Stimulated activated CD4-positive, alpha-beta T cell treated with anti-CD3 and anti-CD28 coated beads, Interleukin-15, amount 100 ng/mL, for 24 hours (primary cell): Measurements from ENCODE around the gene TREX2.

ENCODE experiments used
- DNase-seq: peaks from one replicate; pipeline ENCODE4 v3.0.0-alpha.2; 2020

Gene TREX2, protein sequence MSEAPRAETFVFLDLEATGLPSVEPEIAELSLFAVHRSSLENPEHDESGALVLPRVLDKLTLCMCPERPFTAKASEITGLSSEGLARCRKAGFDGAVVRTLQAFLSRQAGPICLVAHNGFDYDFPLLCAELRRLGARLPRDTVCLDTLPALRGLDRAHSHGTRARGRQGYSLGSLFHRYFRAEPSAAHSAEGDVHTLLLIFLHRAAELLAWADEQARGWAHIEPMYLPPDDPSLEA

GRCh38 chrX:153445856-153446635 lies at the start of gene TREX2:
TREX2 (minus strand) TSS chrX:153446056; CDS start chrX:153445430, 626 bp downstream.
- no peak for DNase-seq

DNA sequence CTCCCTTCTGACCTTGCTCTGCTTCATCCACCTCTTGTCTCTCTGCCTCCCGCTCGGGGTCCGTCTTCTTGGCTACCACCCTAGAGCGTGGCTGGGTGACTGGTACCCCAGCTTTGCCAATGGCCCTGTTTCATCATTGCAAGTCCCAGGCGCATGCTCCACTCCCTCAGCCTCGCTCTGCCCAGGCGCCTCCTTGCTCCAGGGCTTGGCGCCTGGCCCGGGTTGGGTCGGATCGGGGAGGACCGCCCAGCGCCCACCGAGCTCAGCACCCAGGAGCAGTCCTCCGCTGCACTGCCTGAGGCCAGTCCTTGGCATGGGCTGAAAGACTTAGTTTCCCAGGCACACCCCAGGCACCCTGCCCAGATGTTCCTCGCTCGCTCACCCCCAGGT lies 49.5 kb upstream of the TREX2 start:
- DNase-seq: no peak

GRCh38 chrX:153494541-153495361 lies 48.9 kb upstream of the TREX2 start, which contains the start of gene BGN:
BGN (plus strand) TSS chrX:153494980; CDS start chrX:153504632, 9,652 bp downstream.
- DNase-seq: peak; percentile 22

DNA sequence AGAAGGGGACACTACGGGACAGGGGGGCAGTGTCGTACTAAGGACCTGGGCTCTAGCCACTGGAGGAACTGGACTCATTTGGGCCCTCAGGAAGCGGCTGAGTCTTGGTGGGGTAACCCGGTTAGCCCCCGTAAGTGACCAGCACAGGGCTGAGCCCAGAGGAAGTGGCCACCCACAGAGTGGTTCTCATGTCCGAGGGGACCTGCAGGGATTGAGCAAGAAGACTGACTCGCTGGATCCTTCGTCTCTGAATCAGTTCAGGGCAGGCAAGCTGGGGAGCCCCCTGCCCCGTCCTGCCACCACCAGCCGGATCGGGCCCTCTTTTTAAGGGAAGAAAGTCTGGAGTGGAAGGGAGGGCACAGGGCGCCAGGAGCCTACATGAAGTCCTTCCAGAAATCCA lies 48.2 kb upstream of the TREX2 start:
- DNase-seq: no peak

GRCh38 chrX:153493085-153493484 lies 47.2 kb upstream of the TREX2 start:
- no peak for DNase-seq

DNA sequence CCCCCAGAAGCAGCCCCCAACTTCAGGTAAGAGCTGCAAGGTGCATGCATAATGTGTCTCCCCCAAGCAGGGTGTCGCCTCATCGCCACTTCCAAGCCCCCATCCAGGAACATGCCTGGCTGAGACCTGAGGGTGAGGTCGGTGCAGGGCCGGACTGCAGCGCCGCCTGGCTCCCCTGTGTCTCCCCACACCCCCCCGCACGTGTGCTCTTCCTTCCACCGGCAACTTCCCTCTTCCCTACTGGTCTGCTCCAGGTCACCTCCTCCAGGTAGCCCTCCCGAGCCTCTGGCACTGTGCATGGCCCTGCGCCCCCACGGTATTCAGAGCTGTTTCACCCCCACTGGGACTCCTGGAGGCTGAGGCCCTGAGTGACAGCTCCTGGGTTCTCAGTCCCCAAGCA lies 46.7 kb upstream of the TREX2 start:
- no peak for DNase-seq

- no peak for DNase-seq
Observed at GRCh38 chrX:153491918-153492317, 46.1 kb upstream of the TREX2 start.

DNA sequence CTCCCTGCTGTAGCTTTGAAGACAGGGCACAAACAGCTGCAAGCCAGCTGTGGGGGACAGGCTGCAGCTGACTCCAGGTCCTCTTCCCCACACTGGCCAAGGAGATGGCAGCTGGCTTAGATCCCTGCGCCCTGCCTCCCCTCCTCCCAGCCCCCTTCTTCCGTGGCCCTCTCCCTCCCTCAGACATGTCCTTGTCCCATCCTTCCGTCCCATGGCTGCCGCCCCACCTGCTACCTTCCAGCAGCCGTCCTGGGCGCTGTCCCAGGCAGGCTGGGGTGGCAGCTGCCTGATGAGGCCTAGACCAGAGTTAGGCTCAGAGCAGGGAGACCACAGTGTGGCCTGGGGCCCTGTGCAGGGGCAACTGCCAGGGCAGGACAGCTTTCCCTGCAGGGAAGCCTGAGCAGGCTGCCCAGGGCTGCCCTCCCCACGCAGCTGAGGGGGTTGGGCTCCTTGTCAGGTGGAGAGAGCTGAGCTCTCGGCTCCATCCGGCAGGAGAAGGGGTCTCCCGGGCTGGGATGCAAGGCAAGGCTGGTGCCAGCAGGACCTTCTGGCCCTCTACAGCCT lies 45.6 kb upstream of the TREX2 start:
- DNase-seq: no peak

- DNase-seq: no peak
Observed at GRCh38 chrX:153490217-153490930, 44.5 kb upstream of the TREX2 start.

GRCh38 chrX:153488231-153488914 lies 42.5 kb upstream of the TREX2 start:
- no peak for DNase-seq

GRCh38 chrX:153487590-153488071 lies 41.8 kb upstream of the TREX2 start:
- no peak for DNase-seq

DNA sequence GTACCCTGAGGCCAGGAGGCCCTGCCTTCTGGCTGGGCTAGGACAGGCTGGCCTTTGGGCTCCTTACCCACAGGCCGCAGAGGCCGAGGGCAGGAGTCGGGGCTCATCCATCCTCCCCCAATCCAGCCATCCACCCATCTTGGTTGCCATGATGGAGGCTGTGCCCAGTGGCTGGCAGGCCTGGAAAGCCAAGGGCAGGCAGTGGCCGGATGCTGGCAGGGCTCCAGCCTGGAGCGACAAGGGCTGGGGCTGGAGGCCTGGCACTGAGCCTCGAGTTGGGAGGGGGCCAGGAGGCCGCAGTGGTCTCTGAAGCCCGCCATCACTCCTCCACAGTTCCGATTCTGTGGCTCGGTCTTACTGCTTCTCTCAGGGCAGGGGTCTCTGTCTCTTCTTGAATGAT lies 40.3 kb upstream of the TREX2 start:
- DNase-seq: no peak

DNA sequence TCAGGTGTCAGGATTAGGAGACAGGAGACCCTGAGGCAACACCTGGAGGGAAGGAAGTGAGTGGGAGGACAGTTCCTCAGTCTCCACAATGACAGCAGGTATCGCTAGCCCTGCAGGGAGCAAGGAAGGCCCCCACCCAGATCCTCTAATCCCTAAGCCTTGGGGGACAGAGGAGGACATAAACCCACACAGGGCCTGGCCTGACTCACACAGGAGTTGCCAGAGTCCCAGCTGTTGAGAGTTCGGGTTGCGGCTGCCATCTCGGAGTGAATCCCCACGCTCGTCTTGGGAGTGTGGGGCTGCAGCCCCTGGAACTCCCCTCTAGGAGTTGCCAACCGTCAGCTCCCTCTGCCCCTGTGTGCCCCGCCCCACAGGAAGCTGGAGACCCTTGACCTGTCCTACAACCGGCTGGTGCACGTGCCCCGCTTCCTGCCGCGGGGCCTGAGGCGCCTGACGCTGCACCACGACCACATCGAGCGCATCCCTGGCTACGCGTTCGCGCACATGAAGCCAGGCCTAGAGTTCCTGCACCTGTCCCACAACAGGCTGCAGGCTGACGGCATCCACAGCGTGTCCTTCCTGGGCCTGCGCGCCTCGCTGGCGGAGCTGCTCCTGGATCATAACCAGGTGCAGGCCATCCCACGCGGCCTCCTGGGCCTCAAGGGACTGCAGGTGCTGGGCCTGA lies 39.7 kb upstream of the TREX2 start:
- no peak for DNase-seq

DNA sequence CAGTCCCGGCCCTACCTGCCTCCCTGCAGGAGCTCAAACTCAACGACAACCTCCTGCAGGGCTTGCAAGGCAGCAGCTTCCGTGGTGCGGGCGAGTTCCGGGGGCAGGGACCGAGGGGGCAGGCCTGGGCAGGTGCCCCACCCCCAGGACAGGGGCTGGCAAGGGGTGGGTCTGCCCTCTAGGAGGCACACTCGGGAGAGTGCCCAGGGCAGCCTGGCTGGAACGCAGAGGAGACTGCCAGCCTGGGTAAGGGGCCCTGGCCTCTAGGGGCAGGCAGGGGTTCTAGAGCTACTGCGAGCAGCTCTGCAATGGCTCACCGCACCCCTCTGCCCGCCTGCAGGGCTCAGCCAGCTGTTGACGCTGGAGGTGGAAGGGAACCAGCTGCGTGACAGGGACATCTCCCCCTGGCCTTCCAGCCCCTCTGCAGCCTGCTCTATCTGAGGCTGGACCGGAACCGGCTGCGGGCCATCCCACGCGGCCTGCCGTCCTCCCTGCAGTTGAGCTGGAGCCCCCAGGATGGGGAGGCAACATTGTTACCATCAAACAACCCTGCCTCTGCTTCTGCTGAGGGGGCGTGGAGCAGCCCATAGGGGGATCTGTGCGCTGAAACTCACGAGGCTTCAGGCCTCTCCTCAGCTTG lies 36.6 kb upstream of the TREX2 start:
- no peak for DNase-seq

GRCh38 chrX:153481043-153481442 lies 35.2 kb upstream of the TREX2 start:
- no peak for DNase-seq

- DNase-seq: no peak
Observed at GRCh38 chrX:153478746-153479145, 32.9 kb upstream of the TREX2 start.

DNA sequence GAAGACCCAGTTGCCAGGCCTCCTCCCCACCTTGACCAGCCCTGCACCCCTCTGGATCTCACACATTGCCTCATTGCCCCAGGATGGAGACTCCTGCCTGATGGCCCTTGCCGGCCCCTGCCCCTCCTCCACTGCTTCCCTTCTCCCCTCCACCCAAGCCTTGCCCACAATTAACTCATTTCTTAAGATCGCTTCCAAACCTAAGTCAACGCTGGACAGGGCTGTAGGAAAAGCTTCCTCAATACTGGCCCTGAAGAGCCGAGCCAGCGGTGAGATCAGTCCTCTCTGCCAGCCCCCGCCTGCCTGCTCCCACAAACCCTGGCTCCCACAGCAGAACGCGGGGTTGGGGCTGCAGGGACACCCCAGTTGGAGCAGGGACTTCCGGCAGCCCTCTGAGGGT lies 32.0 kb upstream of the TREX2 start:
- no peak for DNase-seq

DNA sequence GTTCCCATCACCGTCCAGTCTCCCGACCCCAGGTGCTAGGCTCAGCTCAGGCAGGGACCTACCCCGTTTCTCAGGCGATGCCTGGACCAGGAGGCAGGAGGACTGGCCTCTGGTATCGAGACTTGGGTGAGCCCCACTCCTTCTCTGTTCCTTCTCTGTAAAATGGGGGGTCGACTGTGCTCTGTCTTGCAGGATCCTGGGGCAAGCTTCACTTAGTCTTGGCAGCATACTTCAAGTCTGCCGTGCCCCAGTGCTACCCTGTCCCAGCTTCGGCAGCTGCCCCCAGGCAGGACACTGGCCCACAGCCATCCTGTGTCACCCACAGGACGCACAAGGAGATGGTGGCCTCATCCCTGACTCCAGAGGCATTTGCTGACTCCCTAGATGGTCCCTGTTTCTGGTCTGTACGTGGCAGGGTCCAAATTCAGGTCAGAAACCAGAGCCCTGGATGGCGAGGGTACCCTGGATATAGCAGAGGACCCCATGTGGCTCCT lies 31.6 kb upstream of the TREX2 start:
- DNase-seq: no peak

GRCh38 chrX:153476666-153477363 lies 31.0 kb upstream of the TREX2 start:
- DNase-seq: no peak

- DNase-seq: no peak
Observed at GRCh38 chrX:153475751-153476281, 30.0 kb upstream of the TREX2 start.
